ENCODE measurements around the gene RFPL3. TPM values are rescaled to one million over a fixed set of nuclear protein-coding genes. Genes with fewer than 3 reads are reported as not detected.

Gene RFPL3
- total RNA-seq, 1 donor from 2014 or later = not detected

DNA sequence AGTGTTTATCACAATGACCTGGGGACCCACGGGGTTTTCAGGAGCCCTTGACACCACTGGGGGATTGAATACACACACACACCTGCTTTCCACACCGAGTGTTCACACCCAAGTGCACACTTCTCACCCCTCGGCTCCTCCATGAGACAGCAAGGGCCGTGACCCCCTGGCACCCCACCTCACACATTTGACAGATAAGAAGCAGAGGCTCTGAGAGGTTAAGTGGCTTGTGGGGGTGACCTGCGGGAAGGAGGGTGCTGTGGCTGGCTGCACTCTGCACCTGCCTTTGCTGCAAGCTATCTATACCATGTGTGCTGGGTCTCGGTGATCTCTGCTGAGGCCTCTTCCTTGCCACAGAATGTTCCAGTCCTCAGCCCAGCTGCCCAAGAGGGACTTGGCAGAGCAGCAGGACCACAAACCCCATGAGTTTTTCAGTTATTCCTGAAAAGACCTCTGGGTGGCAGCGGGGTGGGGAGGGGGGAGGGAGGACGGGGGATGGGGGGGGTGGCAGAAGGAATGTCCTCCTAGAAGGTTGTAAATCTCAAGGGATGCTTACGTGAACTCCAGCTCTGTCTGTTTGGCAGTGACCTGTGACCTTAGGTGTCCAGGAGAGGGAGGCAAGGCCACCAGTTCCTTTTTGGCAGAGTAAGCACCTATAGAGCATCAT, 47.9 kb upstream of the RFPL3 start:
- Mint-ChIP-seq H3K27ac (ENCODE audit: unreplicated experiment) (no peak overlapping the region), H3K4me1 (ENCODE audit: low read depth, unreplicated experiment) (no peaks in the 10 kb centered on the region), H3K36me3 (ENCODE audit: low read depth, unreplicated experiment) (no peaks in the 10 kb centered on the region), H3K9me3 (ENCODE audit: unreplicated experiment) (no peaks in the 10 kb centered on the region), H3K27me3 (ENCODE audit: low read depth, unreplicated experiment) (peaks cover 21% of the 10 kb centered on the region), H3K4me3 (ENCODE audit: unreplicated experiment) (no peak overlapping the region)
- H3K9ac ChIP-seq (ENCODE audit: low read length) = no peak overlapping the region
- H3K4me1 ChIP-seq (ENCODE audit: insufficient read depth, low read length) = no peaks in the 10 kb centered on the region
- H3K4me2 ChIP-seq (ENCODE audit: low read length) = no peak overlapping the region
- no peaks in the 10 kb centered on the region for H3K36me3 ChIP-seq (ENCODE audit: insufficient read depth, low read length)
- TF ChIP-seq EZH2 (IDR thresholded peaks at IDR 0.05; ENCODE audit: insufficient read depth, low read length) = no peak
- TF ChIP-seq, protein P1, sequence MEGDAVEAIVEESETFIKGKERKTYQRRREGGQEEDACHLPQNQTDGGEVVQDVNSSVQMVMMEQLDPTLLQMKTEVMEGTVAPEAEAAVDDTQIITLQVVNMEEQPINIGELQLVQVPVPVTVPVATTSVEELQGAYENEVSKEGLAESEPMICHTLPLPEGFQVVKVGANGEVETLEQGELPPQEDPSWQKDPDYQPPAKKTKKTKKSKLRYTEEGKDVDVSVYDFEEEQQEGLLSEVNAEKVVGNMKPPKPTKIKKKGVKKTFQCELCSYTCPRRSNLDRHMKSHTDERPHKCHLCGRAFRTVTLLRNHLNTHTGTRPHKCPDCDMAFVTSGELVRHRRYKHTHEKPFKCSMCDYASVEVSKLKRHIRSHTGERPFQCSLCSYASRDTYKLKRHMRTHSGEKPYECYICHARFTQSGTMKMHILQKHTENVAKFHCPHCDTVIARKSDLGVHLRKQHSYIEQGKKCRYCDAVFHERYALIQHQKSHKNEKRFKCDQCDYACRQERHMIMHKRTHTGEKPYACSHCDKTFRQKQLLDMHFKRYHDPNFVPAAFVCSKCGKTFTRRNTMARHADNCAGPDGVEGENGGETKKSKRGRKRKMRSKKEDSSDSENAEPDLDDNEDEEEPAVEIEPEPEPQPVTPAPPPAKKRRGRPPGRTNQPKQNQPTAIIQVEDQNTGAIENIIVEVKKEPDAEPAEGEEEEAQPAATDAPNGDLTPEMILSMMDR (IDR thresholded peaks at IDR 0.05; ENCODE audit: insufficient read depth, low read depth, low read length) = no peak
- no peak overlapping the region for H3K27ac ChIP-seq (ENCODE audit: low read depth, low read length)
- H3K27me3 ChIP-seq (ENCODE audit: insufficient read depth, low read length) = no peaks in the 10 kb centered on the region
- H3K79me2 ChIP-seq (ENCODE audit: insufficient read depth, low read length) = no peaks in the 10 kb centered on the region
- H4K20me1 ChIP-seq (ENCODE audit: insufficient read depth, low read length) = no peaks in the 10 kb centered on the region
- no peak overlapping the region for H3K4me3 ChIP-seq (ENCODE audit: insufficient read depth, low read depth, low read length)
- H3K9me3 ChIP-seq (ENCODE audit: insufficient read depth, low read depth, low read length) = no peaks in the 10 kb centered on the region
- H2AFZ ChIP-seq (ENCODE audit: low read depth, low read length) = no peak overlapping the region
- FAIRE-seq = no peak
- DNase-seq (ENCODE audit: low read depth) = no peak

DNA sequence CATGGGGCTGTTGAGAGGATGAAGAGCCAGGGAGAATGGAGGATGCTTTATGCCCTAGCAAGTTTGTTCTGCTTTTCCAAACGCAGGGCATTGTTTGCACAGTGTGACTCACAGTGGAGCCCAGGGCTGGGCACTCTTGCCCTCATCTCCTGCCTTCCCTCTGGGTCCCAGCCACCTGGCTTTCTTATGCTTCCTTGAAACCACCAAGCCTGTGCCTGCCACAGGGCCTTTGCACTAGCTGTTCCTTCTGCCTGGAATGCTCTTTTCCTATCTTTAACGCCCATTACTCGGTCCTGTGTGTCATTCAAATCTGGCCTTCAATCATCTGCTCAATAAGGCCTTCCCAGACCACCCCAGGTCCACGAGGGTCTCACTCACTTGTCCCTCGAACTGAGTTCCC, 46.9 kb upstream of the RFPL3 start:
- Mint-ChIP-seq H3K36me3 (ENCODE audit: low read depth, unreplicated experiment) (no peaks in the 10 kb centered on the region), H3K9me3 (ENCODE audit: unreplicated experiment) (no peaks in the 10 kb centered on the region), H3K27ac (ENCODE audit: unreplicated experiment) (no peak overlapping the region), H3K27me3 (ENCODE audit: low read depth, unreplicated experiment) (peaks cover 21% of the 10 kb centered on the region), H3K4me1 (ENCODE audit: low read depth, unreplicated experiment) (no peaks in the 10 kb centered on the region), H3K4me3 (ENCODE audit: unreplicated experiment) (no peak overlapping the region)
- Histone ChIP-seq H3K9me3 (ENCODE audit: insufficient read depth, low read depth, low read length) (no peaks in the 10 kb centered on the region), H3K27ac (ENCODE audit: low read depth, low read length) (no peak overlapping the region), H3K27me3 (ENCODE audit: insufficient read depth, low read length) (no peaks in the 10 kb centered on the region), H3K4me3 (ENCODE audit: insufficient read depth, low read depth, low read length) (no peak overlapping the region), H3K4me2 (ENCODE audit: low read length) (no peak overlapping the region), H3K36me3 (ENCODE audit: insufficient read depth, low read length) (no peaks in the 10 kb centered on the region), H4K20me1 (ENCODE audit: insufficient read depth, low read length) (no peaks in the 10 kb centered on the region), H3K4me1 (ENCODE audit: insufficient read depth, low read length) (no peaks in the 10 kb centered on the region), H3K79me2 (ENCODE audit: insufficient read depth, low read length) (no peaks in the 10 kb centered on the region), H2AFZ (ENCODE audit: low read depth, low read length) (no peak overlapping the region), H3K9ac (ENCODE audit: low read length) (no peak overlapping the region)
- DNase-seq (ENCODE audit: low read depth) (no peak), FAIRE-seq (no peak)
- TF ChIP-seq, protein P1 (IDR thresholded peaks at IDR 0.05; ENCODE audit: insufficient read depth, low read depth, low read length) = no peak
- no peak for TF ChIP-seq EZH2 (IDR thresholded peaks at IDR 0.05; ENCODE audit: insufficient read depth, low read length)

DNA sequence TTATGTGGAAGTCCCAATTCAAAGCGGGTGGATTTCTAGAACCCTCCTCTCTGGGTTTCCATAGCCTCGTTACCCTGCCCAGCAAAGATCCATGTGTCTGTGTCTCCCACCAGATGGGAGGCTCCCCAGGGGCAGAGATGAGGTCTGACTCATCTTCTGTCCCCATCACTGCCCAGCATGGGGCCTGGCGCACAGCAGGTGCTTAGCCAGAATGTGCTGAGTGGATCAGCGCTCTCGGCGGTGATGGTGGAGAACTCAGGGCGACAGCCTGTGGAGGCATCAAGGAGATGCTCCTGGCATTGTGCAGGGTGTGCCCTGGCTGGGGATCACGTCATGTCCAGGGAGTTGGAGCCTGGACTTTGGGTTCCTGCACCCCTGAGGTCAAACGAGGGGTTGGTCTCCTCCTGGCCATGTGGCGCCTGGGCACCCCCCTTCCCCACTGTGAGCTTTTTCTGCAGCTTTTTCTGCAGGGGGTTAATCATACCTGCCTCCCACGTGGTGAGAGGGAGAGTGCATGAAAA, 46.1 kb upstream of the RFPL3 start:
- H3K9me3 ChIP-seq (ENCODE audit: insufficient read depth, low read depth, low read length) = no peaks in the 10 kb centered on the region
- H3K36me3 Mint-ChIP-seq (ENCODE audit: low read depth, unreplicated experiment) = no peaks in the 10 kb centered on the region
- no peaks in the 10 kb centered on the region for H3K4me1 Mint-ChIP-seq (ENCODE audit: low read depth, unreplicated experiment)
- no peaks in the 10 kb centered on the region for H3K36me3 ChIP-seq (ENCODE audit: insufficient read depth, low read length)
- TF ChIP-seq EZH2 (IDR thresholded peaks at IDR 0.05; ENCODE audit: insufficient read depth, low read length) = no peak
- TF ChIP-seq, protein P1 (IDR thresholded peaks at IDR 0.05; ENCODE audit: insufficient read depth, low read depth, low read length) = no peak
- H3K27me3 ChIP-seq (ENCODE audit: insufficient read depth, low read length) = no peaks in the 10 kb centered on the region
- H4K20me1 ChIP-seq (ENCODE audit: insufficient read depth, low read length) = no peaks in the 10 kb centered on the region
- H3K9ac ChIP-seq (ENCODE audit: low read length) = no peak overlapping the region
- DNase-seq (ENCODE audit: low read depth) (no peak), FAIRE-seq (no peak)
- H3K27ac ChIP-seq (ENCODE audit: low read depth, low read length) = no peak overlapping the region
- no peak overlapping the region for H3K27ac Mint-ChIP-seq (ENCODE audit: unreplicated experiment)
- H2AFZ ChIP-seq (ENCODE audit: low read depth, low read length) = no peak overlapping the region
- no peaks in the 10 kb centered on the region for H3K9me3 Mint-ChIP-seq (ENCODE audit: unreplicated experiment)
- H3K4me3 ChIP-seq (ENCODE audit: insufficient read depth, low read depth, low read length) = no peak overlapping the region
- no peaks in the 10 kb centered on the region for H3K4me1 ChIP-seq (ENCODE audit: insufficient read depth, low read length)
- H3K4me3 Mint-ChIP-seq (ENCODE audit: unreplicated experiment) = no peak overlapping the region
- peaks cover 21% of the 10 kb centered on the region for H3K27me3 Mint-ChIP-seq (ENCODE audit: low read depth, unreplicated experiment)
- no peak overlapping the region for H3K4me2 ChIP-seq (ENCODE audit: low read length)
- H3K79me2 ChIP-seq (ENCODE audit: insufficient read depth, low read length) = no peaks in the 10 kb centered on the region
